Fibroblast of the aortic adventitia (primary cell): ENCODE measurements around the gene ZFYVE28. TPM values are rescaled to one million over a fixed set of nuclear protein-coding genes. Genes with fewer than 3 reads are reported as not detected.
"Not testable (repeated sequence)": the region's sequence is repeated elsewhere in the genome, so short reads cannot be mapped to it uniquely, and the experiment has no call there.

ENCODE experiments used
- DNase-seq: peaks from one replicate; pipeline ENCODE4 v3.0.0-alpha.2; 2010; ENCODE audit warnings: low read depth
- H3K4me3 ChIP-seq: 2 replicates; pipeline ENCODE4 v1.5.1; 2011; ENCODE audit warnings: low read depth, mild to moderate bottlenecking, control low read depth, low read length, moderate library complexity
- total RNA-seq: library from RNA; depleted of rRNA; stranded (reverse); fragments of >200 nt; gene quantifications from 2 replicates; pipeline ENCODE4 v1.2.3, GENCODE V29; 2012; ENCODE audit warnings: low replicate concordance
- TF ChIP-seq, protein P1 (sequence below): IDR thresholded peaks from 2 replicates; pipeline ENCODE4 v1.5.1; 2011; ENCODE audit warnings: mild to moderate bottlenecking, low read length, control low read depth, inconsistent platforms; ENCODE audit not compliant: insufficient read depth

The ZFYVE28 gene
- total RNA-seq, 1 donor: 14.0 TPM

DNA sequence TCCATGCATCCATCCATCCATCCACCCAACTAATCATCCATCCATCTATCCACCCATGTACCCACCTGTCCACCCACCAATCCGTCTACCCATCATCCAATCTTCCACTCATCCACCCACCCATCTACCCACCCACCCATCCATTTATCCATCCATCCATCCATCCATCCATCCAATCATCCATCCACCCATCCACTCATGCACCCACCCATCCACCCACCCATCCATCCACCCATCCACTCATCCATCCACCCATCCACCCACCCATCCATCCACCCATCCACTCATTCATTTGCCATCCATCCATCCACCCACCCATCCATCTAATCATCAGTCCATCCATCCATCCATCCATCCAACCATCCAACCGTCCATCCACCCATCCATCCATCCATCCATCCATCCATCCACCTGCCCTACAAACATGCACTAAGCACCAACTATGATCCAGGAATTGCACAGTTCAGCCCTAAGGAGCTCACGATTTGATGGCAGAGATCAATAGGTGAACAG lies 135.2 kb downstream of the ZFYVE28 start:
- H3K4me3 ChIP-seq: no peak overlapping the region
- DNase-seq: no peak
- TF ChIP-seq, protein P1, sequence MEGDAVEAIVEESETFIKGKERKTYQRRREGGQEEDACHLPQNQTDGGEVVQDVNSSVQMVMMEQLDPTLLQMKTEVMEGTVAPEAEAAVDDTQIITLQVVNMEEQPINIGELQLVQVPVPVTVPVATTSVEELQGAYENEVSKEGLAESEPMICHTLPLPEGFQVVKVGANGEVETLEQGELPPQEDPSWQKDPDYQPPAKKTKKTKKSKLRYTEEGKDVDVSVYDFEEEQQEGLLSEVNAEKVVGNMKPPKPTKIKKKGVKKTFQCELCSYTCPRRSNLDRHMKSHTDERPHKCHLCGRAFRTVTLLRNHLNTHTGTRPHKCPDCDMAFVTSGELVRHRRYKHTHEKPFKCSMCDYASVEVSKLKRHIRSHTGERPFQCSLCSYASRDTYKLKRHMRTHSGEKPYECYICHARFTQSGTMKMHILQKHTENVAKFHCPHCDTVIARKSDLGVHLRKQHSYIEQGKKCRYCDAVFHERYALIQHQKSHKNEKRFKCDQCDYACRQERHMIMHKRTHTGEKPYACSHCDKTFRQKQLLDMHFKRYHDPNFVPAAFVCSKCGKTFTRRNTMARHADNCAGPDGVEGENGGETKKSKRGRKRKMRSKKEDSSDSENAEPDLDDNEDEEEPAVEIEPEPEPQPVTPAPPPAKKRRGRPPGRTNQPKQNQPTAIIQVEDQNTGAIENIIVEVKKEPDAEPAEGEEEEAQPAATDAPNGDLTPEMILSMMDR: no peak

DNA sequence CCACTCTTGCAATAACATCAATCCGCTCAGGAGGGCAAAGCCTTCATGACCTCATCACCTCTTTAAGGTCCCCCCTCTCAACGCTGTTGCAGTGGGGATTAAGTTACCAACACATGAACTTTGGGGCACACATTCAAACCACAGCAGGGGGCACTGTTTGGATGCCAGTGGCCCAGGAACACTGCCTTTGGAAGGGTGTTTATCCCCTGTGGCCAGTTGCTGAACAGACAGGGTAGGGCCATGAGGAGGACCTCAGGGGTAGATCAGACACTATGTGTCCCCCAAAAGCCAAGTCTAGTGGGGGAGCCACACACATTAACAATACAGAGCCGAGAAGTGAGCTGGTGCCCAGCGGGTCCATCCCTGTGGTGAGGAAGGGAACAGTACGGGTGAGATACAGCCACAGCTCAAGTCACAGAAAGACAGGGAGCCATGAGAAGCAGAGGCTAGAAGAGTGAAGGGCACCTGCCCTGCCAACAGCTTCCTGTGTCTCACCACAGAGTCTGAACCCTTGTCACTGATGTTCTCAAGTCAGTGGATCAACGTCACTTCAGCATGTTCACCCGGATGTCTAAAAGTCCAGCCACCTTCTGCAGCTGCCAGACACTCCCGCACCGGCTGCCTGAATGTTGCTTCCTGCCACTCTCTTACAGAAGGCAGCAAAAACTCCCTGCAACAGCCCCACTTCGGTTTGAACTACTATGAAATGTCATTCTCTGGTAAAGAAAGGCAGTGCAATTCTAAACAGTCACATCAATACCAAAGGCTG lies 136.7 kb downstream of the ZFYVE28 start:
- H3K4me3 ChIP-seq: no peak overlapping the region
- DNase-seq: no peak
- TF ChIP-seq, protein P1: no peak

DNA sequence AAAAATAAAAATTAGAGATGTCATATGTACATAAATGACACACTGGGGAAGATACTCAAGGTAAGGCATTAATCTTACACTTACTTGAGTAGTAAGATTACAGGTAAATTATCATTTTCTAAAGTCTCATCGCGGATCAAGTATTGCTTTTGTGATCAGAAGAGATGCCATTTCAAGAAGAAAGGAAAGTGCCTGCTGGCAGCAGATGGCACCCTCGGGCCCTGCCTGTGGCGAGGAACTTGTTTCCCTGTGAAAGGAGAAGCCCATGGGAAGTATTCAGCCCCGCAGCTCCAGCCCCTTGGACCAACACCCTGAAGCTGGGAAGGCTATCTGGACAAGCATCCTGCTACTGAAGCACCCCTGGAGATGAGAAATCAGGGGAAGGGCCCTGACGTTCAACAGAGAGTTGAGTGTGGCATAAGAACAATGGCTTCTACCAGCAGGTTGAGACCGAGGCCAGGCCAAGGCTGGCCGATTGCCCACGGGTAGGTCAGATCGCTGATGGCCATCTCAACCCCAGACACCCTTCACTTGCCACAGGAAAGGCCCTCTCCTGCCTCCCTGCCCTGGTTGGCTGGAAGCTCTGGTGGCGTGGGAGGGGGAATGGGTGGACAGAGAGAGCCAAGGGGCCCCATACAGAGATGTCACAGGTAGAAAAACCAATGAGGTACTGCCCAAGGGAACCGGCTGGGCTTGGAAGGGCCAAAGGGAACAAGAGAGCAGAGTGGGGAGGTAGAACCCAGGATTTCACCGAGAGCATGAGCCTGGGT lies 137.7 kb downstream of the ZFYVE28 start:
- DNase-seq: no peak
- H3K4me3 ChIP-seq: no peak overlapping the region
- TF ChIP-seq, protein P1: no peak

DNA sequence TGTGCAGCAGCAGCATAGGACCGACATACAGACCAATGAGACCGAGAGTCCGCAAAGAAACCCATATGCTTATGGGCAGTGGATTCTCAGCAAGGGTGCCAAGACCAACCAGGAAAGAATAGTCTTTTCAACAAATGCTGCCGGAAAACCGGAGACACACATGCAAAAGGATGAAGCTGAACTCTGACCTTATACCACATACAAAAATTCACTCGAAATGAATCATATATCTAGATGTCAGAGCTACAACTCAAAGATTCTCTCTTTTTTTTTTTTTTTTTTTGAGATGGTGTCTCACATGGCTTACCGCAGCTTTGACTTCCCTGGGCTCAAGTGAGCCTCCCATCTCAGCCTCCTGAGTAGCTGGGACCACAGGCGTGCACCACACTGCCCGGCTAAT lies 140.5 kb downstream of the ZFYVE28 start:
- DNase-seq: no peak
- TF ChIP-seq, protein P1: no peak
- H3K4me3 ChIP-seq: no peak overlapping the region

DNA sequence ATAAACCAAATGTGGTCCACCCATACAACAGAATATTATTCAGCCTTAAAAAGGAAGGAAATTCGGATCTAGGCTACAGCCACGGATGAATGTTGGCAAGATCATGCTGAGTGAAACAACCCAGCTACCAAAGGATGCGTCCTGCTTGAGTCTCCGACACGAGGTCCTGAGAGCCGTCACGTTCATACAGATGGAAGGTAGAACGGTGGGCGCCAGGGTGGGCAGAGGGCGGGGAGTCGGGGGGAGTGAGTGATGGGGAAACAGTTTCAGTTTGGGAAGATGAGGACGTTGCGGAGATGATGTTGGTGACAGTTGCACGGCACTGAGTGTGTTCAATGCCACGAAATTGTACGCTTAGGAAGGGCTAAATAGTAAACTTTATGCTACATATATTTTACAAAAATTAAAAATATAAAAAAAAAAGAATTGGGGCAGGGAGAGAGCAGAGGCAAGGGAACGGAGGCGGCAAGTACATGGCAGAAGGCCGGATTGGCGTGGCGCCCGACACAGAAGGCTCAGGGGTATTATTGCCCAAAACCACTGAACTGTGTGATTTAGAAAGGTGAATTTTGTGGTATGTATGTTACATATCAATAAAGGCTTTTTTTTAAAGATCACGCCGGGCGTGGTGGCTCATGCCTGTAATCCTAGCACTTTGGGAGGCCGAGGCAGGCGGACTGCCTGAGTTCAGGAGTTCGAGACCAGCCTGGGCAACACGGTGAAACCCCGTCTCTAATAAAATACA lies 141.7 kb downstream of the ZFYVE28 start:
- DNase-seq: no peak
- TF ChIP-seq, protein P1: no peak
- H3K4me3 ChIP-seq: no peak overlapping the region

DNA sequence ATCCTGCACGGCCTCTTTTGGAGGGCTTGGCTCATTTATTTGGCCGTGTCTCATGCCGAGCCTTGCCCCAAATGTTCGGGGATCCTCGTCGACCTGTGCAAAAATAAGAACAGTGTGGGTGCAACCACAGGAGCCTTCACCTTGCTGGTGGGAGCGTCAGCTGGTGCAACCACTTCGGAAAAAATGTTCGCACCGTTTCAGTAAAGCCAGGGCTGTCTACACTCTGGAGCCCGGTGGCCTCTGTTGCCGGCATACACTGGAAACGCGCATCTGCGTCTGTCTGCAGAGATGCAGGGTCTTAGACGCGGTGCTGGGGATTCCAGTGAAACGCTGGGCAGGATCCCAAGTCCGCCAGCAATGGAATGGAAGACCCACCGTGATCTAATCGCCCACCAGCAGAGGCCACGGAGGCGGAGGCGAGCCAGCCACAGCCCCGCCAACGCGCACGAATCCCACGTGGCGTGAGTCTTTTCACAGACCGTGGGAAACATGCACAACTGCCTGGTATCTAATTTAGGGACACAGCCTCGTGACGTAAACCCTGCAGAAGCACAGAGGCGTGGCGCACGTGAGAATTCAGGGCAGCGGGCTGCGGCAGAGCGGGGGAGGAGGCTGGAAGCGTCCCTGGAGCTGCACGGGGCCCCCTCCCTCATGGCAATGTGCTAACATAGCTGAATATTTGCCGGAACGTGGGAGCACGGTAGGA lies 142.7 kb downstream of the ZFYVE28 start:
- no peak for DNase-seq
- H3K4me3 ChIP-seq: no peak overlapping the region
- TF ChIP-seq, protein P1: no peak

DNA sequence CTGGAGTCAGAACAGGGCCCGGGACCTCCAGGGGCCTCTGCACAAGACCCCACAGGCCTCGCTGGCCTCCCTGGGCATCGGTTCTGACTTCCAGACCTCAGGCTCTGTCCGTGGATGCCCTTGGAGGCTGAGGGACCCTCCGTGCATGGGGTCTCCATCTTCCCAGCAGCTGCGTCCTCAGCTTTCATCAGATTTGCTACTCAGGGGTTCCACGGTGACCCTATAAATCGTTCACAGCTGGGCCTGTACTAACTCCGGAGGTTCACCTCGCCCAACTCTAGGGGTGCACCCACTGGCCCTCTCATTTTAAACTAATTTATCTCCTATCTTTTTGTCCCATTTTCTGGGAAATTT lies 143.4 kb downstream of the ZFYVE28 start:
- DNase-seq, H3K4me3 ChIP-seq: not testable (repeated sequence)
